SK-N-SH (cell line): Measurements from ENCODE around the gene OMP.

ENCODE experiments used
- EP300 ChIP-seq, 2 experiments: IDR thresholded peaks; 2 replicates each; pipeline versions ENCODE4 v1.4.0 to v1.6.1; 2012; ENCODE audit warnings: borderline replicate concordance in 1 of 2, low read depth in 1 of 2, low read length in 1 of 2
- EZH2phosphoT487 ChIP-seq: fragments of 200-600 bp; sonication (generic); IDR thresholded peaks from 2 replicates; pipeline ENCODE4 v1.6.1; 2017; ENCODE audit warnings: low read depth, mixed run types, mild to moderate bottlenecking, antibody characterized with exemption, moderate library complexity, borderline replicate concordance
- GABPA ChIP-seq: IDR thresholded peaks from 2 replicates; pipeline ENCODE4 v1.4.0; 2012; ENCODE audit warnings: low read depth, mild to moderate bottlenecking
- JUND ChIP-seq: IDR thresholded peaks from 2 replicates; pipeline ENCODE4 v1.4.0; 2012
- POLR2AphosphoS5 ChIP-seq: IDR thresholded peaks from 2 replicates; pipeline ENCODE4 v1.6.1; 2012; ENCODE audit warnings: low read depth, low read length
- SMC3 ChIP-seq: IDR thresholded peaks from 2 replicates; pipeline ENCODE4 v1.6.1; 2012; ENCODE audit warnings: low read depth, low read length, improper control_type of control experiment
- YY1 ChIP-seq: IDR thresholded peaks from 2 replicates; pipeline ENCODE4 v1.4.0; 2012; ENCODE audit warnings: low read depth, mild to moderate bottlenecking
- TF ChIP-seq, protein P1 (sequence below): fragments of 200-600 bp; sonication (generic); IDR thresholded peaks from 2 replicates; pipeline ENCODE4 v1.6.1; 2017; ENCODE audit warnings: antibody characterized with exemption, mild to moderate bottlenecking, moderate library complexity
- TF ChIP-seq, protein P2 (sequence below): IDR thresholded peaks from 2 replicates; pipeline ENCODE4 v1.4.0; 2012; ENCODE audit warnings: low read depth

DNA sequence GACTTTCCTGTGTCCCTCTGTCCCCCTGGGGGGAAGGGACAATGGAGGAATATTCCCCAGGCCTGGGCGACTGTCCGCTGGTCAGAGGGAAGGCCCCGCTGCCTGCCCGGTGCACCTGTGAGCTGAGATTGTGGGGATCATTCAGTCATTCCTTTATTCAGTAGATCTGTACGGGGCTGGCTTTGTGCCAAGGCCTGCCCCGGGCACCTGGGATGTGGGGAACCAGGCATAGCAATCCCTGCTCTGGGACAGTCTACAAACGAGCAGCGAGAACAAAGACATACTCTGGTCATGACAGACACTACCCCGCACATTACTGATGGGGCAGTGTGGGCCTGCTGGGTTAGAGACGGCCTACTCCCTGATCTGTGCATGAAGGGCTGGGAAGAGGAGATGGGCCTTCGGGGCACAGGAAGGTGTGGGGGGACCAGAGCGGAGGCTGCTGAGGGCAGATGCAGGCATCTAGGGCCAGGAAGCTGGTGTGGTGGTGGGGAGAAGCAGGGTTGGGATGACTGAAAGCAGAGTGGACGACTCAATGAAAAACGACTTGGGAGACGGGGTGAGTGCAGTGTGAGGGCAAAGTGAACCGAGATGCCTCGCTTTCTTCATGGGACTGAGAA is 23.6 kb downstream of the OMP start:
- TF ChIP-seq, protein P1, sequence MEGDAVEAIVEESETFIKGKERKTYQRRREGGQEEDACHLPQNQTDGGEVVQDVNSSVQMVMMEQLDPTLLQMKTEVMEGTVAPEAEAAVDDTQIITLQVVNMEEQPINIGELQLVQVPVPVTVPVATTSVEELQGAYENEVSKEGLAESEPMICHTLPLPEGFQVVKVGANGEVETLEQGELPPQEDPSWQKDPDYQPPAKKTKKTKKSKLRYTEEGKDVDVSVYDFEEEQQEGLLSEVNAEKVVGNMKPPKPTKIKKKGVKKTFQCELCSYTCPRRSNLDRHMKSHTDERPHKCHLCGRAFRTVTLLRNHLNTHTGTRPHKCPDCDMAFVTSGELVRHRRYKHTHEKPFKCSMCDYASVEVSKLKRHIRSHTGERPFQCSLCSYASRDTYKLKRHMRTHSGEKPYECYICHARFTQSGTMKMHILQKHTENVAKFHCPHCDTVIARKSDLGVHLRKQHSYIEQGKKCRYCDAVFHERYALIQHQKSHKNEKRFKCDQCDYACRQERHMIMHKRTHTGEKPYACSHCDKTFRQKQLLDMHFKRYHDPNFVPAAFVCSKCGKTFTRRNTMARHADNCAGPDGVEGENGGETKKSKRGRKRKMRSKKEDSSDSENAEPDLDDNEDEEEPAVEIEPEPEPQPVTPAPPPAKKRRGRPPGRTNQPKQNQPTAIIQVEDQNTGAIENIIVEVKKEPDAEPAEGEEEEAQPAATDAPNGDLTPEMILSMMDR, result no peak
- TF ChIP-seq POLR2AphosphoS5, result no peak
- TF ChIP-seq JUND, result no peak
- TF ChIP-seq GABPA, result no peak
- TF ChIP-seq EZH2phosphoT487, result no peak
- TF ChIP-seq, protein P2, sequence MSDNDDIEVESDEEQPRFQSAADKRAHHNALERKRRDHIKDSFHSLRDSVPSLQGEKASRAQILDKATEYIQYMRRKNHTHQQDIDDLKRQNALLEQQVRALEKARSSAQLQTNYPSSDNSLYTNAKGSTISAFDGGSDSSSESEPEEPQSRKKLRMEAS, result no peak
- no peak for TF ChIP-seq YY1
- no peak for TF ChIP-seq EP300 (IDR thresholded peaks at IDR 0.05; ENCODE audit: borderline replicate concordance in 1 of 2, low read depth in 1 of 2, low read length in 1 of 2)
- TF ChIP-seq SMC3, result no peak
